ENCODE measurements around the gene TPM1. TPM values are rescaled to one million over a fixed set of nuclear protein-coding genes. Genes with fewer than 3 reads are reported as not detected.

The TPM1 gene
- total RNA-seq, 1 experiment from 2014 or later: 298 TPM

DNA sequence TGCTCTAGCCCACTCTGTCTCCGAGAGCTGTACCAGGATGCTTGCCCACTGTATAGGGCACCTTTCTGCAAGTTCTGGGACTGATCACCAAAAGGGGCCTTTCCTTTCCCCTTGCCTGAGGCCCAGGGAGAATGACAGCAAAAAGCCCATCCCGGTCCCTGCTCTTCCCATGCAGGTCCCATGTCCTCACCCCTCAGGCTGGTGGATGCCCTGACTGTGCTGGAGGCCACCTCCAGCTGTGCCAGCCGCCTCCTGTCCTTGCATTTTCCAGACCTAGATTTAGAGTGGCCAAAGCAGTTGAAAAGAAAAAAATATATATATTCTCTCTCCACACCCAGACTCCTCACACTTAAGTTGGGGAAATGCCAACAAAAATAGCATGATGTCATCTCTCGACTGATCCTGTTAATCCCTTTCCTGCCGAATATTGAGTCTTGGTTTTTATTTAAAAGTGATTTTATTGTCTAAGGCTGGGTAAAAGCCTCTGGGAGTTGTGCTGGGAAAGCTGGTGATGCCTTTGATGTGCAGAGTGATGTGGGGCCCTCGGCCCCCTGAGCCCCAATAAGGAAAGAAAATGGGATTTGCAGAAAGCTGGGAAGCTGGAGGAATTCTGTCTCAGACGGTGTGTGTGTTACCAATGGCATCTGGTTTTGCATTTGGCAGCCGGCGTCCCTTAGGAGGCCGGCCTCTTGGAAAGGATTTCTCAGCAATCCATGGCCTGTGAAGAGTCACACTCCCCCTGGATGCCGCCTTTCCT is 29.3 kb upstream of the TPM1 start:
- TF ChIP-seq SIN3A (IDR thresholded peaks at IDR 0.05; ENCODE audit: borderline replicate concordance, insufficient read depth, low read depth, low read length) (no peak), POLR2AphosphoS5 (IDR thresholded peaks at IDR 0.05; ENCODE audit: low read depth, low read length) (no peak), REST (IDR thresholded peaks at IDR 0.05; ENCODE audit: insufficient read depth in 1 of 2, low read depth in 2 of 2, low read length in 1 of 2) (no peak), TCF7L2 (IDR thresholded peaks at IDR 0.05; ENCODE audit: low read depth, low read length) (no peak)
- TF ChIP-seq, protein P1, sequence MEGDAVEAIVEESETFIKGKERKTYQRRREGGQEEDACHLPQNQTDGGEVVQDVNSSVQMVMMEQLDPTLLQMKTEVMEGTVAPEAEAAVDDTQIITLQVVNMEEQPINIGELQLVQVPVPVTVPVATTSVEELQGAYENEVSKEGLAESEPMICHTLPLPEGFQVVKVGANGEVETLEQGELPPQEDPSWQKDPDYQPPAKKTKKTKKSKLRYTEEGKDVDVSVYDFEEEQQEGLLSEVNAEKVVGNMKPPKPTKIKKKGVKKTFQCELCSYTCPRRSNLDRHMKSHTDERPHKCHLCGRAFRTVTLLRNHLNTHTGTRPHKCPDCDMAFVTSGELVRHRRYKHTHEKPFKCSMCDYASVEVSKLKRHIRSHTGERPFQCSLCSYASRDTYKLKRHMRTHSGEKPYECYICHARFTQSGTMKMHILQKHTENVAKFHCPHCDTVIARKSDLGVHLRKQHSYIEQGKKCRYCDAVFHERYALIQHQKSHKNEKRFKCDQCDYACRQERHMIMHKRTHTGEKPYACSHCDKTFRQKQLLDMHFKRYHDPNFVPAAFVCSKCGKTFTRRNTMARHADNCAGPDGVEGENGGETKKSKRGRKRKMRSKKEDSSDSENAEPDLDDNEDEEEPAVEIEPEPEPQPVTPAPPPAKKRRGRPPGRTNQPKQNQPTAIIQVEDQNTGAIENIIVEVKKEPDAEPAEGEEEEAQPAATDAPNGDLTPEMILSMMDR (IDR thresholded peaks at IDR 0.05): no peak
- H3K9me3 ChIP-seq (ENCODE audit: control insufficient read depth, insufficient read depth, low read depth, low read length): no peaks in the 10 kb centered on the region
- no TSS peak for BruUV-seq (replicated peaks)
- H3K27me3 ChIP-seq (ENCODE audit: control insufficient read depth, insufficient read depth, low read length): no peaks in the 10 kb centered on the region
- H3K4me1 ChIP-seq (ENCODE audit: control insufficient read depth, insufficient read depth, low read length): 0 out of 2 replicates have a peak, but pooled peaks cover 2% of the 10 kb centered on the region
- H3K4me3 ChIP-seq (ENCODE audit: low read depth in 2 of 2, low read length in 2 of 2): no peak overlapping the region
- DNase-seq (ENCODE audit: low read depth, low spot score) (no peak), ATAC-seq (no peak)
- intact Hi-C loops (cut with micrococcal nuclease; ENCODE audit: unreplicated experiment): no loop called here
- ChIA-PET CTCF (no interaction called here), POLR2A (no interaction called here)
- H3K27ac ChIP-seq (ENCODE audit: low read length): no peak overlapping the region
- no peaks in the 10 kb centered on the region for H3K36me3 ChIP-seq (ENCODE audit: control insufficient read depth, insufficient read depth, low read length)
- in situ Hi-C loops (cut with HindIII; ENCODE audit: low pct_unique_long_range_greater_than_20kb, low sequenced_read_pairs): no loop called here

DNA sequence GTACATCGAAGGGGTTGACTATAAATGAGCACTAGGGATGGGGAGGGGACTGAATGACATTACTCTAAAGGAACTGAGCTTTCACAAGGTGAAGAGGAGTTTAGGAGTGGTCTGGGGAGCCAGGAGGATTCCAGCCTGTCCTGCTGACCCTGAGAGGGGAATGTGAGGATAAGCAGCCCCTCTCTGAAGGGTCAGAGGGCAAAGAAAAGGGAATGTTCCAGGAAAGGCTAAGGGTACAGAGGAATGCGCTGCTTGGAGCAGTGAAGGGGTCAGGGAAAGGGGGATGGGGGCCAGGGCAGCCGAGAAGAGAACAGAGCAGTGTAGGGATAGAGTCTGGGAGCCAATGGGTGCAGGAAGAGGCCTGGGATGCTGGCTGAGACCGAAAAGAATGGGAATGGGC is 28.0 kb upstream of the TPM1 start:
- H3K4me3 ChIP-seq (ENCODE audit: low read depth in 2 of 2, low read length in 2 of 2): no peak overlapping the region
- ATAC-seq: no peak
- ChIA-PET CTCF (interaction anchor here (0.6 kb wide), 1 partner anchor 14 kb away, joined by 3 read pairs; no protein-coding TSS in a partner anchor), POLR2A (no interaction called here)
- BruUV-seq (replicated peaks): no TSS peak
- no peaks in the 10 kb centered on the region for H3K36me3 ChIP-seq (ENCODE audit: control insufficient read depth, insufficient read depth, low read length)
- H3K4me1 ChIP-seq (ENCODE audit: control insufficient read depth, insufficient read depth, low read length): 0 out of 2 replicates have a peak, but pooled peaks cover 2% of the 10 kb centered on the region
- H3K27me3 ChIP-seq (ENCODE audit: control insufficient read depth, insufficient read depth, low read length): no peaks in the 10 kb centered on the region
- no peak overlapping the region for H3K27ac ChIP-seq (ENCODE audit: low read length)
- H3K9me3 ChIP-seq (ENCODE audit: control insufficient read depth, insufficient read depth, low read depth, low read length): no peaks in the 10 kb centered on the region
- in situ Hi-C loops (cut with HindIII; ENCODE audit: low pct_unique_long_range_greater_than_20kb, low sequenced_read_pairs) (no loop called here), intact Hi-C loops (cut with micrococcal nuclease; ENCODE audit: unreplicated experiment) (no loop called here)
- no peak for DNase-seq (ENCODE audit: low read depth, low spot score)
- TF ChIP-seq TCF7L2 (IDR thresholded peaks at IDR 0.05; ENCODE audit: low read depth, low read length): no peak
- TF ChIP-seq SIN3A (IDR thresholded peaks at IDR 0.05; ENCODE audit: borderline replicate concordance, insufficient read depth, low read depth, low read length): no peak
- TF ChIP-seq, protein P1 (IDR thresholded peaks at IDR 0.05): no peak
- no peak for TF ChIP-seq REST (IDR thresholded peaks at IDR 0.05; ENCODE audit: insufficient read depth in 1 of 2, low read depth in 2 of 2, low read length in 1 of 2)
- TF ChIP-seq POLR2AphosphoS5 (IDR thresholded peaks at IDR 0.05; ENCODE audit: low read depth, low read length): no peak

All from Panc1 (cell line).